Activated naive CD4-positive, alpha-beta T cell treated with anti-CD3 and anti-CD28 coated beads, Interleukin-2, amount 10 ng/mL, durations not matched to agents 7 days and 5 days (primary cell): ENCODE data around the gene IRS4.

Experiments used
- CTCF ChIA-PET: fragments of 350-600 bp; sonication (Branson Sonifier 250); formaldehyde crosslinking; loops from one replicate; lab custom pipeline; 2021; ENCODE audit warnings: antibody characterized with exemption; lab: Charles Lee
- DNase-seq: peaks from one replicate; pipeline ENCODE4 v3.0.0-alpha.2; 2020
- H3K27ac Mint-ChIP-seq: one replicate; pipeline ENCODE4 v1.8.0; 2021; ENCODE audit warnings: mild to moderate bottlenecking, moderate library complexity, mixed read lengths
- H3K27me3 Mint-ChIP-seq: one replicate; pipeline ENCODE4 v1.8.0; 2021; ENCODE audit warnings: mild to moderate bottlenecking, mixed read lengths
- H3K36me3 Mint-ChIP-seq: one replicate; pipeline ENCODE4 v1.8.0; 2021; ENCODE audit warnings: mixed read lengths
- H3K4me1 Mint-ChIP-seq: one replicate; pipeline ENCODE4 v1.8.0; 2021; ENCODE audit warnings: mixed read lengths
- H3K4me3 Mint-ChIP-seq: one replicate; pipeline ENCODE4 v1.8.0; 2021; ENCODE audit warnings: mild to moderate bottlenecking, moderate library complexity, mixed read lengths
- H3K9me3 Mint-ChIP-seq: one replicate; pipeline ENCODE4 v1.8.0; 2021; ENCODE audit warnings: mixed read lengths

The IRS4 gene

GRCh38 chrX:108736509-108737479, at the start of gene IRS4:
IRS4 (minus strand) TSS chrX:108736563.
- no peak for DNase-seq
- no peak within 1 kb of the TSS for H3K4me3 Mint-ChIP-seq
- CTCF ChIA-PET, result no interaction called here

GRCh38 chrX:108772549-108772948, 36.2 kb upstream of the IRS4 start:
- Mint-ChIP-seq H3K27ac (no peak overlapping the region), H3K36me3 (no peaks in the 10 kb centered on the region), H3K4me3 (no peak overlapping the region), H3K4me1 (no peaks in the 10 kb centered on the region), H3K9me3 (no peaks in the 10 kb centered on the region), H3K27me3 (no peaks in the 10 kb centered on the region)
- no peak for DNase-seq
- CTCF ChIA-PET, result no interaction called here

More at GRCh38 chrX:108736509-108737479, at the start of gene IRS4:
- Mint-ChIP-seq H3K27ac (no peak within 1 kb of the TSS), H3K4me1 (no peaks in the 10 kb centered on the region), H3K36me3 (no peaks in the 10 kb centered on the region), H3K9me3 (no peaks in the 10 kb centered on the region), H3K27me3 (peaks cover 55% of the 10 kb centered on the region)

- no peak for DNase-seq
- Mint-ChIP-seq H3K36me3 (no peaks in the 10 kb centered on the region), H3K9me3 (no peaks in the 10 kb centered on the region), H3K4me1 (no peaks in the 10 kb centered on the region), H3K27ac (no peak overlapping the region), H3K27me3 (no peaks in the 10 kb centered on the region), H3K4me3 (no peak overlapping the region)
- CTCF ChIA-PET, result no interaction called here
Observed at GRCh38 chrX:108763559-108763958, 27.2 kb upstream of the IRS4 start.

- no peak for DNase-seq
- H3K36me3 Mint-ChIP-seq, result no peaks in the 10 kb centered on the region
- CTCF ChIA-PET, result no interaction called here
- no peak overlapping the region for H3K27ac Mint-ChIP-seq
- no peaks in the 10 kb centered on the region for H3K4me1 Mint-ChIP-seq
- no peaks in the 10 kb centered on the region for H3K9me3 Mint-ChIP-seq
- no peak overlapping the region for H3K4me3 Mint-ChIP-seq
- peaks cover 25% of the 10 kb centered on the region for H3K27me3 Mint-ChIP-seq
Observed at GRCh38 chrX:108740299-108740774, 4.0 kb upstream of the IRS4 start.

- no peaks in the 10 kb centered on the region for H3K36me3 Mint-ChIP-seq
- peaks cover 51% of the 10 kb centered on the region for H3K27me3 Mint-ChIP-seq
- no peak for DNase-seq
- H3K27ac Mint-ChIP-seq, result no peak overlapping the region
- CTCF ChIA-PET, result no interaction called here
- no peaks in the 10 kb centered on the region for H3K9me3 Mint-ChIP-seq
- no peaks in the 10 kb centered on the region for H3K4me1 Mint-ChIP-seq
- H3K4me3 Mint-ChIP-seq, result no peak overlapping the region
Observed at GRCh38 chrX:108737754-108738153, 1.4 kb upstream of the IRS4 start.

GRCh38 chrX:108735679-108736508, 469 bp downstream of the IRS4 start:
- CTCF ChIA-PET, result no interaction called here
- Mint-ChIP-seq H3K4me3 (no peak overlapping the region), H3K36me3 (no peaks in the 10 kb centered on the region), H3K27me3 (peaks cover 55% of the 10 kb centered on the region), H3K9me3 (no peaks in the 10 kb centered on the region), H3K27ac (no peak overlapping the region), H3K4me1 (no peaks in the 10 kb centered on the region)
- DNase-seq, result no peak

- peaks cover 55% of the 10 kb centered on the region for H3K27me3 Mint-ChIP-seq
- H3K9me3 Mint-ChIP-seq, result no peaks in the 10 kb centered on the region
- H3K4me1 Mint-ChIP-seq, result no peaks in the 10 kb centered on the region
- no peak overlapping the region for H3K27ac Mint-ChIP-seq
- CTCF ChIA-PET, result no interaction called here
- no peak overlapping the region for H3K4me3 Mint-ChIP-seq
- no peaks in the 10 kb centered on the region for H3K36me3 Mint-ChIP-seq
- DNase-seq, result no peak
Observed at GRCh38 chrX:108735091-108735678, 1.2 kb downstream of the IRS4 start.

GRCh38 chrX:108734426-108734825, 1.9 kb downstream of the IRS4 start:
- DNase-seq, result no peak
- peaks cover 55% of the 10 kb centered on the region for H3K27me3 Mint-ChIP-seq
- no peaks in the 10 kb centered on the region for H3K36me3 Mint-ChIP-seq
- no peak overlapping the region for H3K4me3 Mint-ChIP-seq
- H3K9me3 Mint-ChIP-seq, result no peaks in the 10 kb centered on the region
- H3K27ac Mint-ChIP-seq, result no peak overlapping the region
- CTCF ChIA-PET, result no interaction called here
- no peaks in the 10 kb centered on the region for H3K4me1 Mint-ChIP-seq

- Mint-ChIP-seq H3K27me3 (peaks cover 53% of the 10 kb centered on the region), H3K4me3 (no peak overlapping the region), H3K36me3 (no peaks in the 10 kb centered on the region), H3K9me3 (no peaks in the 10 kb centered on the region), H3K27ac (no peak overlapping the region), H3K4me1 (no peaks in the 10 kb centered on the region)
- DNase-seq, result no peak
- CTCF ChIA-PET, result no interaction called here
Observed at GRCh38 chrX:108732630-108733321, 3.6 kb downstream of the IRS4 start.

GRCh38 chrX:108731153-108731552, 5.2 kb downstream of the IRS4 start:
- CTCF ChIA-PET, result no interaction called here
- peaks cover 38% of the 10 kb centered on the region for H3K27me3 Mint-ChIP-seq
- H3K4me3 Mint-ChIP-seq, result no peak overlapping the region
- DNase-seq, result no peak
- no peaks in the 10 kb centered on the region for H3K9me3 Mint-ChIP-seq
- H3K4me1 Mint-ChIP-seq, result no peaks in the 10 kb centered on the region
- no peaks in the 10 kb centered on the region for H3K36me3 Mint-ChIP-seq
- no peak overlapping the region for H3K27ac Mint-ChIP-seq

- no peaks in the 10 kb centered on the region for H3K9me3 Mint-ChIP-seq
- no peaks in the 10 kb centered on the region for H3K36me3 Mint-ChIP-seq
Observed at GRCh38 chrX:108726748-108727147, 9.6 kb downstream of the IRS4 start.

GRCh38 chrX:108722561-108722960, 13.8 kb downstream of the IRS4 start:
- no peaks in the 10 kb centered on the region for H3K4me1 Mint-ChIP-seq
- CTCF ChIA-PET, result no interaction called here
- H3K9me3 Mint-ChIP-seq, result no peaks in the 10 kb centered on the region
- H3K27ac Mint-ChIP-seq, result no peak overlapping the region
- DNase-seq, result no peak
- H3K36me3 Mint-ChIP-seq, result no peaks in the 10 kb centered on the region
- H3K4me3 Mint-ChIP-seq, result no peak overlapping the region
- no peaks in the 10 kb centered on the region for H3K27me3 Mint-ChIP-seq

More at GRCh38 chrX:108726748-108727147, 9.6 kb downstream of the IRS4 start:
- no peak for DNase-seq
- H3K4me1 Mint-ChIP-seq, result no peaks in the 10 kb centered on the region
- H3K27ac Mint-ChIP-seq, result no peak overlapping the region
- no peaks in the 10 kb centered on the region for H3K27me3 Mint-ChIP-seq
- CTCF ChIA-PET, result no interaction called here
- no peak overlapping the region for H3K4me3 Mint-ChIP-seq

GRCh38 chrX:108712886-108713285, 23.5 kb downstream of the IRS4 start:
- Mint-ChIP-seq H3K4me1 (no peaks in the 10 kb centered on the region), H3K9me3 (no peaks in the 10 kb centered on the region), H3K27me3 (no peaks in the 10 kb centered on the region), H3K27ac (no peak overlapping the region), H3K4me3 (no peak overlapping the region), H3K36me3 (no peaks in the 10 kb centered on the region)
- CTCF ChIA-PET, result no interaction called here
- DNase-seq, result no peak

- Mint-ChIP-seq H3K9me3 (no peaks in the 10 kb centered on the region), H3K4me1 (no peaks in the 10 kb centered on the region), H3K27me3 (no peaks in the 10 kb centered on the region), H3K36me3 (no peaks in the 10 kb centered on the region), H3K27ac (no peak overlapping the region), H3K4me3 (no peak overlapping the region)
- CTCF ChIA-PET, result no interaction called here
- DNase-seq, result no peak
Observed at GRCh38 chrX:108704839-108705238, 31.5 kb downstream of the IRS4 start.
